ENCODE results near the gene ACTG2.

DNA sequence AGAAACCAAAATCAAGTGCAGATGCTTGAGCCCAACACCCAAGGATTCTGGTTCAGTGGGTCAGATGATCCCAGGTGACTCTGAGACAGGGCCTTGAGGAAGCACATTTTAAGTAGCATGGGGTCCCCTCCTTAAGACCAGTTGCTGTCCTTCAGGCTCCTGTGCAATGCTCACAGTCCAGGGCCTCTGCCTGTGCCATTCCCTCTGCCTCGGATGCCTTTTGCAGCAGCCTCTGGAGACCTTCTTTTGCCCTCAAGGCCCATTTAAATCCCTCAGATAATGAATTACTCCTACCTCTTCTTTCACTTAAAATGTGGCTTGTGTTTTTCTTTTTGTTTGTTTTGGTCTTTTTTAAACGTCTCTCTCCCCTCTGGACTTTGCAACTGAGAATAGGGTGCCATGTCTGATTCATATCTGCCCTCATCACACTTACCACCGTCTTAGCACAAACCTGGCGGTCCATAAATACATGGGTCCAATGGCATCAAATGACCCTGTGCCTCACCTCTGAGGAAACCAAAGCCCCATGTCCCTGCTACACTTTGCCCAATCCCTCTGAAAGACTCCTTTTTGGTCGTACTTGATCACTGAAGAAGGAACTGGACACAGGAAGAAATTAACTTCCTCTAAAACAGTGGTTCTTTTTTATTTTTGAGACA is 14.2 kb downstream of the ACTG2 start:
- TF ChIP-seq, protein P1, sequence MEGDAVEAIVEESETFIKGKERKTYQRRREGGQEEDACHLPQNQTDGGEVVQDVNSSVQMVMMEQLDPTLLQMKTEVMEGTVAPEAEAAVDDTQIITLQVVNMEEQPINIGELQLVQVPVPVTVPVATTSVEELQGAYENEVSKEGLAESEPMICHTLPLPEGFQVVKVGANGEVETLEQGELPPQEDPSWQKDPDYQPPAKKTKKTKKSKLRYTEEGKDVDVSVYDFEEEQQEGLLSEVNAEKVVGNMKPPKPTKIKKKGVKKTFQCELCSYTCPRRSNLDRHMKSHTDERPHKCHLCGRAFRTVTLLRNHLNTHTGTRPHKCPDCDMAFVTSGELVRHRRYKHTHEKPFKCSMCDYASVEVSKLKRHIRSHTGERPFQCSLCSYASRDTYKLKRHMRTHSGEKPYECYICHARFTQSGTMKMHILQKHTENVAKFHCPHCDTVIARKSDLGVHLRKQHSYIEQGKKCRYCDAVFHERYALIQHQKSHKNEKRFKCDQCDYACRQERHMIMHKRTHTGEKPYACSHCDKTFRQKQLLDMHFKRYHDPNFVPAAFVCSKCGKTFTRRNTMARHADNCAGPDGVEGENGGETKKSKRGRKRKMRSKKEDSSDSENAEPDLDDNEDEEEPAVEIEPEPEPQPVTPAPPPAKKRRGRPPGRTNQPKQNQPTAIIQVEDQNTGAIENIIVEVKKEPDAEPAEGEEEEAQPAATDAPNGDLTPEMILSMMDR (IDR thresholded peaks at IDR 0.05) = no peak
- no peak for TF ChIP-seq ZFX (IDR thresholded peaks at IDR 0.05; ENCODE audit: borderline replicate concordance)
